GM19025 (cell line): ENCODE results near the gene AKAP13.
"Not testable (repeated sequence)": the region's sequence is repeated elsewhere in the genome, so short reads cannot be mapped to it uniquely, and the experiment has no call there.

ENCODE experiments used
- ATAC-seq: cut with Tn5 transposase; IDR thresholded peaks from one replicate; pipeline ENCODE4 v1.9.1; 2021; ENCODE audit warnings: mild to moderate bottlenecking, low read depth, moderate library complexity; ENCODE audit not compliant: unreplicated experiment

AKAP13 gene

GRCh38 chr15:85473455-85473854, 93.1 kb downstream of the AKAP13 start:
- ATAC-seq, result no peak

GRCh38 chr15:85474700-85475316, 94.4 kb downstream of the AKAP13 start:
- ATAC-seq, result no peak

GRCh38 chr15:85475317-85475701, 94.9 kb downstream of the AKAP13 start:
- no peak for ATAC-seq

GRCh38 chr15:85475711-85476110, 95.3 kb downstream of the AKAP13 start:
- ATAC-seq, result no peak

- ATAC-seq, result no peak
Observed at GRCh38 chr15:85477061-85477460, 96.7 kb downstream of the AKAP13 start.

GRCh38 chr15:85477730-85478129, 97.3 kb downstream of the AKAP13 start:
- ATAC-seq, result no peak

- ATAC-seq, result no peak
Observed at GRCh38 chr15:85479071-85479647, 98.8 kb downstream of the AKAP13 start.

GRCh38 chr15:85480923-85481322, 100.5 kb downstream of the AKAP13 start:
- no peak for ATAC-seq

GRCh38 chr15:85481543-85481942, 101.1 kb downstream of the AKAP13 start:
- not testable (repeated sequence) for ATAC-seq

GRCh38 chr15:85482894-85483293, 102.5 kb downstream of the AKAP13 start:
- no peak for ATAC-seq

GRCh38 chr15:85483955-85484354, 103.6 kb downstream of the AKAP13 start:
- ATAC-seq, result not testable (repeated sequence)

GRCh38 chr15:85484923-85485322, 104.5 kb downstream of the AKAP13 start:
- not testable (repeated sequence) for ATAC-seq

- peak; percentile 83 for ATAC-seq
Observed at GRCh38 chr15:85485956-85486567, 105.7 kb downstream of the AKAP13 start.

GRCh38 chr15:85487796-85488195, 107.4 kb downstream of the AKAP13 start:
- ATAC-seq, result not testable (repeated sequence)

- no peak for ATAC-seq
Observed at GRCh38 chr15:85488997-85489396, 108.6 kb downstream of the AKAP13 start.

- no peak for ATAC-seq
Observed at GRCh38 chr15:85489773-85490493, 109.5 kb downstream of the AKAP13 start.

- no peak for ATAC-seq
Observed at GRCh38 chr15:85490856-85491255, 110.5 kb downstream of the AKAP13 start.

GRCh38 chr15:85491691-85492090, 111.3 kb downstream of the AKAP13 start:
- no peak for ATAC-seq

GRCh38 chr15:85492406-85492805, 112.0 kb downstream of the AKAP13 start:
- ATAC-seq, result no peak

GRCh38 chr15:85493260-85493659, 112.9 kb downstream of the AKAP13 start:
- ATAC-seq, result no peak

- ATAC-seq, result no peak
Observed at GRCh38 chr15:85494048-85494777, 113.8 kb downstream of the AKAP13 start.
